Activated CD4-positive, alpha-beta T cell treated with anti-CD3 and anti-CD28 coated beads, Interleukin-2, amount 10 ng/mL, durations not matched to agents 24 days and 14 days (primary cell): ENCODE data around the gene R3HDM2. TPM values are rescaled to one million over a fixed set of nuclear protein-coding genes. Genes with fewer than 3 reads are reported as not detected.

Experiments used
- DNase-seq: peaks from one replicate; pipeline ENCODE4 v3.0.0; 2022
- H3K27ac Mint-ChIP-seq: one replicate; pipeline ENCODE4 v1.8.0; 2022; ENCODE audit warnings: mild to moderate bottlenecking, mixed read lengths
- H3K27me3 Mint-ChIP-seq: one replicate; pipeline ENCODE4 v1.8.0; 2022; ENCODE audit warnings: mixed read lengths
- H3K36me3 Mint-ChIP-seq: one replicate; pipeline ENCODE4 v1.8.0; 2022; ENCODE audit warnings: low read depth, mild to moderate bottlenecking, mixed read lengths
- H3K4me1 Mint-ChIP-seq: one replicate; pipeline ENCODE4 v1.8.0; 2021; ENCODE audit warnings: mixed read lengths
- H3K4me3 Mint-ChIP-seq: one replicate; pipeline ENCODE4 v1.8.0; 2022; ENCODE audit warnings: mild to moderate bottlenecking, moderate library complexity, mixed read lengths
- H3K9me3 Mint-ChIP-seq: one replicate; pipeline ENCODE4 v1.8.0; 2021; ENCODE audit warnings: mixed read lengths
- intact Hi-C: fragments of 100-400 bp; cut with micrococcal nuclease; formaldehyde crosslinking; loops from one replicate; pipeline ENCODE4 v1.15.1; 2023
- total RNA-seq: library from RNA; stranded (reverse); gene quantifications from 2 replicates; pipeline ENCODE4 v1.2.3, GENCODE V29; 2022

The R3HDM2 gene
- total RNA-seq, 1 donor from 2014 or later: 45.8 TPM

DNA sequence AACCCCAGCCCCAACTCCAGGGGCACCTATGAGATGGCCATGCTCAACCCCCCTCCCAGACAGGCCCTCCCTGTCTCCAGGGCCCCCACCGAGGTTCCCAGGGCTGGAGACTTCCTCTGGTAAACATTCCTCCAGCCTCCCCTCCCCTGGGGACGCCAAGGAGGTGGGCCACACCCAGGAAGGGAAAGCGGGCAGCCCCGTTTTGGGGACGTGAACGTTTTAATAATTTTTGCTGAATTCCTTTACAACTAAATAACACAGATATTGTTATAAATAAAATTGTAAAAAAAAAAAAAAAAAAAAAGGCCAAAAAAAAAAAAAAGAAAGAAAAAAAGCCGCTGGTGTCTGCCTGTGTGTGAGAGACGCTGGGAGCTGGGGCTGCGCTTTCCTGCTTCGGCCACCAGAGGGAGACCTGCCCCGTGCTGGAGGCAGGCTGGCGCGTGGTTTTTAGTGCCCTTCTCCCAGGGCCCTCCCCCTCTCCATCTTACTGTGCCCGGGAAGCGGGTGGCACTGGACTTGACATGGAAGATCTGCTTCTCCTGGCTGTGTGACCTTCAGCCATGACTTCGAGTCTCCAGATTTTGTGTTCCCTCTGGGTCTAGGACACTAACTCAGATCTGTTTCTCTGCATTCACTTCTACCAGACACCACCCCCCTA, 217.7 kb downstream of the R3HDM2 start:
- Mint-ChIP-seq H3K4me3 (peak overlapping the region; percentile 36), H3K27ac (no peak overlapping the region)
- intact Hi-C loops: loop anchor here (1.0 kb wide), 1 partner anchor 26 kb away; no protein-coding TSS in a partner anchor

DNA sequence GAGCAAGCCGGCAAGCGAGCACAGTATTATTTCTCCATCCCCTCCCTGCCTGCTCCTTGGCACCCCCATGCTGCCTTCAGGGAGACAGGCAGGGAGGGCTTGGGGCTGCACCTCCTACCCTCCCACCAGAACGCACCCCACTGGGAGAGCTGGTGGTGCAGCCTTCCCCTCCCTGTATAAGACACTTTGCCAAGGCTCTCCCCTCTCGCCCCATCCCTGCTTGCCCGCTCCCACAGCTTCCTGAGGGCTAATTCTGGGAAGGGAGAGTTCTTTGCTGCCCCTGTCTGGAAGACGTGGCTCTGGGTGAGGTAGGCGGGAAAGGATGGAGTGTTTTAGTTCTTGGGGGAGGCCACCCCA, 218.2 kb downstream of the R3HDM2 start:
- Mint-ChIP-seq H3K4me1 (peaks cover 22% of the 10 kb centered on the region), H3K36me3 (no peaks in the 10 kb centered on the region), H3K4me3 (no peak overlapping the region), H3K27me3 (peaks cover 32% of the 10 kb centered on the region), H3K9me3 (no peaks in the 10 kb centered on the region), H3K27ac (no peak overlapping the region)
- DNase-seq: no peak
- intact Hi-C loops: loop anchor here (1.0 kb wide), 1 partner anchor 27 kb away; no protein-coding TSS in a partner anchor

More for the DNA sequence above, 217.7 kb downstream of the R3HDM2 start:
- H3K9me3 Mint-ChIP-seq: no peaks in the 10 kb centered on the region
- H3K36me3 Mint-ChIP-seq: no peaks in the 10 kb centered on the region
- peaks cover 37% of the 10 kb centered on the region for H3K27me3 Mint-ChIP-seq
- peaks cover 22% of the 10 kb centered on the region for H3K4me1 Mint-ChIP-seq
- DNase-seq: peak; percentile 95

DNA sequence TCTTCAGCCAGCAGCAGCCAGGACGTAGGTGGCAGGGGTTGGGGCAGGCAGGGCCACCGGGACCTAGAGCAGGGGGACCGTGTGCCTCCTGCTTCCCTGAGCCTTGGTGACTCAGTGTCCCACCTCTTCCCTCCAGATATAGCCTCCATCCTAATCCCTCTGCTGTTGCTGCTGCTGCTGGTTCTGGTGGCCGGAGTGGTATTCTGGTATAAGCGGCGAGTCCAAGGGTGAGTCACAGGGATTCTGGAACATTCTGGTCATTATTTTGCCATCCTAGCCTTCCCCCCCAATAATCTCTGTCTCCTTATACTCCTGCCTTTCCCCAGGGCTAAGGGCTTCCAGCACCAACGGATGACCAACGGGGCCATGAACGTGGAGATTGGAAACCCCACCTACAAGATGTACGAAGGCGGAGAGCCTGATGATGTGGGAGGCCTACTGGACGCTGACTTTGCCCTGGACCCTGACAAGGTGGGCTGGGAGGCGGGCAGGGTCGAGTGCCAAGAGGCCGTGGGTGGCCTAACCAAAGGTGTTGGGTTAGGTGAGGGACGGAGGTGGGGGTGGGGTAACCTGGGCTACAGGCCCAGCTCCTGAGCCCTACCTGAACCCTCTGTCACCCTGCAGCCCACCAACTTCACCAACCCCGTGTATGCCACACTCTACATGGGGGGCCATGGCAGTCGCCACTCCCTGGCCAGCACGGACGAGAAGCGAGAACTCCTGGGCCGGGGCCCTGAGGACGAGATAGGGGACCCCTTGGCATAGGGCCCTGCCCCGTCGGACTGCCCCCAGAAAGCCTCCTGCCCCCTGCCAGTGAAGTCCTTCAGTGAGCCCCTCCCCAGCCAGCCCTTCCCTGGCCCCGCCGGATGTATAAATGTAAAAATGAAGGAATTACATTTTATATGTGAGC, 218.8 kb downstream of the R3HDM2 start:
- Mint-ChIP-seq H3K27ac (no peak overlapping the region), H3K4me1 (peaks cover 18% of the 10 kb centered on the region), H3K27me3 (peaks cover 27% of the 10 kb centered on the region), H3K36me3 (no peaks in the 10 kb centered on the region), H3K4me3 (no peak overlapping the region), H3K9me3 (no peaks in the 10 kb centered on the region)
- no peak for DNase-seq
- intact Hi-C loops: no loop called here

DNA sequence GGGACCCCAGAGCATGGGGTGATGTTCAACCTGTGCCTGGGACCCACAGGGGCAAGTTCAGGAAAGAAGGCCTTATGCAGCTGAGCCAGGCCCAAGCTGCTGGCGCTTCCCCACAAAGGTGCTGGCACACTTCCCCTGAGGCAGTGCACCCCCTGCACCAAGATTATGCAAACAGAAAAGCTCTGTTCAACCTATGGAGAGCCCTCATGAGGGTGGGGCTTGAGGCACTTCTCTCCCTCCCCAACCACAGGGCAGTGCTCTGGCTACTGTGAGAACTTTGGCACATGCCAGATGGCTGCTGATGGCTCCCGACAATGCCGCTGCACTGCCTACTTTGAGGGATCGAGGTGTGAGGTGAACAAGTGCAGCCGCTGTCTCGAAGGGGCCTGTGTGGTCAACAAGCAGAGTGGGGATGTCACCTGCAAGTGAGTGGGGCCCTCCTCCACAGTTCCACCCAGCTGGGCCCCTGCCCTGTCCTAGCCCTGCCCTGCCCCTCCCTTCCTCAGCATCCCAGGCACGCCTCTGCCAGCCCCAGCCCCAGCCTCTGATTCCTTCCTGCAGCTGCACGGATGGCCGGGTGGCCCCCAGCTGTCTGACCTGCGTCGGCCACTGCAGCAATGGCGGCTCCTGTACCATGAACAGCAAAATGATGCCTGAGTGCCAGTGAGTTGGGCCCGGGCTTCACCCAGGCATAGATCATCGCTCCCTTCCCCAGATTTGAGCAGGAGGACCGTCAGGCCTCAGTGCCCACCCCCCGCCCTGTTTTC, 219.7 kb downstream of the R3HDM2 start:
- intact Hi-C loops: no loop called here
- Mint-ChIP-seq H3K4me1 (peaks cover 18% of the 10 kb centered on the region), H3K4me3 (no peak overlapping the region), H3K27ac (no peak overlapping the region), H3K9me3 (no peaks in the 10 kb centered on the region), H3K36me3 (no peaks in the 10 kb centered on the region), H3K27me3 (peaks cover 27% of the 10 kb centered on the region)
- no peak for DNase-seq

DNA sequence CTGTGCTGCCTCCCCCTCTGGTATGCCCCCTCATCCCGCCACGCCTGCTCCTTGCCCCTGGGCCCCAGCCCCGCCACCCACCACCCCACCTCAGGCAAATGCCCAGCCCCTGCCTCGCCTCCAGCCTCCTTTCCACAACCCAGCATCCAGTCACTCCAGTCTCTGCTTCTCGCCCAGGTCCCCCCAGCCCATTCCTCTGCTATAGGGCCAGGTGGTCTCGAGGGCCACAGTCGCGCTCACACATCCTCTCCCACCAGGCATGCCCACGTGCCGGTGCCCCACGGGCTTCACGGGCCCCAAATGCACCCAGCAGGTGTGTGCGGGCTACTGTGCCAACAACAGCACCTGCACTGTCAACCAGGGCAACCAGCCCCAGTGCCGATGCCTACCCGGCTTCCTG, 220.4 kb downstream of the R3HDM2 start:
- peaks cover 21% of the 10 kb centered on the region for H3K27me3 Mint-ChIP-seq
- H3K27ac Mint-ChIP-seq: no peak overlapping the region
- H3K9me3 Mint-ChIP-seq: no peaks in the 10 kb centered on the region
- no peak overlapping the region for H3K4me3 Mint-ChIP-seq
- DNase-seq: no peak
- no peaks in the 10 kb centered on the region for H3K36me3 Mint-ChIP-seq
- intact Hi-C loops: no loop called here
- H3K4me1 Mint-ChIP-seq: peaks cover 14% of the 10 kb centered on the region

DNA sequence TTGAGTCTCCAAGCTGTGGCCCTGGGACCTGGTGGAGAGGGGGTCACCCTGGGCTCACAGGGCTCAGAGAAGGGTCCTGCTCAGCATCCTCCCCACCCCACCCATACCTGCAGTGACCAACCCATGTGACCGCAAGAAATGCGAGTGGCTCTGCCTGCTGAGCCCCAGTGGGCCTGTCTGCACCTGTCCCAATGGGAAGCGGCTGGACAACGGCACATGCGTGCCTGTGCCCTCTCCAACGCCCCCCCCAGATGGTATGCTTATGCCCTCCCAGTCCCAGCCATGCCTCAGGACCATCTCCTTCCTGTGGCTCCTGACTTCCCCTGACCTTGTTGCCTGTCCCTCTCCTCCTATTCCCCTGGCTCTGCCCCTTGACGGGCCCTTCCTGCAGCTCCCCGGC, 220.9 kb downstream of the R3HDM2 start:
- Mint-ChIP-seq H3K27me3 (peaks cover 17% of the 10 kb centered on the region), H3K27ac (no peak overlapping the region), H3K4me1 (peaks cover 10% of the 10 kb centered on the region), H3K36me3 (no peaks in the 10 kb centered on the region), H3K9me3 (no peaks in the 10 kb centered on the region), H3K4me3 (no peak overlapping the region)
- intact Hi-C loops: no loop called here
- no peak for DNase-seq

DNA sequence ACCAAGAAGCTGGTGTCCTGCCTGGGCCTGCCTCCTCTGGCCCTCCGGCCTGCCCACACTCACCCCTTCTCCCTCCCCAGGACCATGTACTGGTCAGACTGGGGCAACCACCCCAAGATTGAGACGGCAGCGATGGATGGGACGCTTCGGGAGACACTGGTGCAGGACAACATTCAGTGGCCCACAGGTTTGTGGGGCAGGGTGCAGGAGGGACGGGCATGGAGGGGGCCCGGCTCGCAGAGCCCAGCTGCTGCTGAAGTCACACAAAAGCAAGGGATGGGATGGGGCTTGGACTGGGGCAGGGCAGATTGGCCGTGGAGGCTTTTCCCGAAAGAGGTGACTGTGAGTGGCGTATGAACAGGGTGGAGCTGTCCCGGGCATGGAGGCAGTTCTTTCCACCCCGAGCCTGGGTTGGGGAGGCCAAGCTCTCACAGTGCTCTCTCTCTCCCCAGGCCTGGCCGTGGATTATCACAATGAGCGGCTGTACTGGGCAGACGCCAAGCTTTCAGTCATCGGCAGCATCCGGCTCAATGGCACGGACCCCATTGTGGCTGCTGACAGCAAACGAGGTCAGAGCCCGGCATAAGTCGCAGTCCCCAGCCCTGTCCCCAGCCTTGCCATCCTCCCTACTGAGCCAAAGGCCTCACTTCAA, 222.1 kb downstream of the R3HDM2 start:
- Mint-ChIP-seq H3K9me3 (no peaks in the 10 kb centered on the region), H3K27ac (no peak overlapping the region), H3K27me3 (peaks cover 6% of the 10 kb centered on the region), H3K4me1 (peaks cover 6% of the 10 kb centered on the region), H3K36me3 (no peaks in the 10 kb centered on the region), H3K4me3 (no peak overlapping the region)
- DNase-seq: no peak
- intact Hi-C loops: no loop called here

DNA sequence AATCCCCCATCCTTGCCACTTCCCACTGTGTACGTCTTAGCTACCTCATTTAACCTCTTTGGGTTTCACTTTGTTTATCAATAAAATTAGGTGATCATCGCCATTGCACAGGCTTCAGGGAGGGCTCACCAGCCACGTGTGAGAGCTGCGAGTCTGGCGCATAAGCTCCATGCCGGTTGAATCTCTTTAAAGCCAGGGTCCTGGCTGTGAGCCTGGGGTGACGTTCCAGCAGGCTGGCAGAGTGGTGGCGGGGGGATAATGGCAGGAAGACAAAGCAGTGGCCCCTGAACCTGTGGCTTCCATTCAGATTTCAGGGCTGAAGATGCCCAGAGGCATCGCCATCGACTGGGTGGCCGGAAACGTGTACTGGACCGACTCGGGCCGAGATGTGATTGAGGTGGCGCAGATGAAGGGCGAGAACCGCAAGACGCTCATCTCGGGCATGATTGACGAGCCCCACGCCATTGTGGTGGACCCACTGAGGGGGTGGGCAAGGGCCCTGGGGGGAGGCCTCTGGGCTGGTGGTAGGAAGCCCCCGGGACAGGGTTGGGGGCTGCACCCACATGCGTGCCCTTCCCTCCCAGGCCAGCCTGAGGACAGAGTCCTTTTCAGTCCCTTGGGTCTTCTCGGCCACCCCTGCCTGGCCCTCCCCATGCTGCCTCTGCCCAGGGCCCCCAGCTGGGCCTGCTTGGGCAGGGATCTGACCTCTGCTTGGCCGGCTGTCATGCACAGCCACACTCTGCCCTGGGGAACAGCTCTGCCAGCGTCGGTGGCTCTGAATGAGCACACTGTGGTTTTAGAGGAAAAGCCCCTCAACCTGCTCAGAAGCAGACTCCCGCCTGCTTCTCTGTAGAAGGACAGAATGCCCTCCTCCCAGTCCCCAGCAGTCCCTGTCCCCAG, 222.9 kb downstream of the R3HDM2 start:
- no peaks in the 10 kb centered on the region for H3K9me3 Mint-ChIP-seq
- no peak overlapping the region for H3K27ac Mint-ChIP-seq
- H3K4me3 Mint-ChIP-seq: no peak overlapping the region
- intact Hi-C loops: no loop called here
- DNase-seq: no peak
- H3K4me1 Mint-ChIP-seq: no peaks in the 10 kb centered on the region
- H3K27me3 Mint-ChIP-seq: no peaks in the 10 kb centered on the region
- no peaks in the 10 kb centered on the region for H3K36me3 Mint-ChIP-seq

DNA sequence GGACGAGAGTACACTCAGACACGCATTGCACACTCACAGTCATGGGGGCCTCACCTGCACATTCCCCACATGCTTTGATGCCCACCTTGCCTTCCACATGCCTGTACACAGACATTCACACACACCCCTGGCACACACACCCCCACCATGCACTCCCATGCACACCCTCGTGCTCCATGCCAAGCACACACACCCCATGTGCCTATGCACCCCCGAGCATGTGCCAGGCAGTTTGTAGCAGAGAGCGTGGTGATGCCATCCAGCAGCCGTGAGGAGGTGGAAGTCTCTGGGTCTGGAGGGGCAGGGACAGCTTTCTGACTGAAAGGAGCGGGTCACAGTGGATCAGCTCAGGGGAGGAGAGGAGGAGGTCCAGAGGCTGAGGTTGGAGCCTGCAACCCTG, 224.9 kb downstream of the R3HDM2 start:
- Mint-ChIP-seq H3K36me3 (no peaks in the 10 kb centered on the region), H3K9me3 (no peaks in the 10 kb centered on the region), H3K4me1 (no peaks in the 10 kb centered on the region), H3K27ac (no peak overlapping the region), H3K27me3 (no peaks in the 10 kb centered on the region), H3K4me3 (no peak overlapping the region)
- intact Hi-C loops: no loop called here
- no peak for DNase-seq

DNA sequence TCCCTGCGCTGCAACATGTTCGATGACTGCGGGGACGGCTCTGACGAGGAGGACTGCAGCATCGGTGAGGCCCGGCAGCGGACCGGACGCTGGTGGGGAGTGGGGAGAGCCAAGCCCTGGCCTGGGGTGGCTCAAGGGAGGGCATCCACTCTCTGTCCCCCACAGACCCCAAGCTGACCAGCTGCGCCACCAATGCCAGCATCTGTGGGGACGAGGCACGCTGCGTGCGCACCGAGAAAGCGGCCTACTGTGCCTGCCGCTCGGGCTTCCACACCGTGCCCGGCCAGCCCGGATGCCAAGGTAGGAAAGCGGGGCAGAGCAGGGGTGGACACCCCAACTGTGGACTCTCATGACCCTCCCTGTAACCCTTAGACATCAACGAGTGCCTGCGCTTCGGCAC, 225.7 kb downstream of the R3HDM2 start:
- Mint-ChIP-seq H3K4me1 (no peaks in the 10 kb centered on the region), H3K9me3 (no peaks in the 10 kb centered on the region), H3K4me3 (no peak overlapping the region), H3K36me3 (no peaks in the 10 kb centered on the region), H3K27ac (no peak overlapping the region), H3K27me3 (no peaks in the 10 kb centered on the region)
- intact Hi-C loops: no loop called here
- no peak for DNase-seq

DNA sequence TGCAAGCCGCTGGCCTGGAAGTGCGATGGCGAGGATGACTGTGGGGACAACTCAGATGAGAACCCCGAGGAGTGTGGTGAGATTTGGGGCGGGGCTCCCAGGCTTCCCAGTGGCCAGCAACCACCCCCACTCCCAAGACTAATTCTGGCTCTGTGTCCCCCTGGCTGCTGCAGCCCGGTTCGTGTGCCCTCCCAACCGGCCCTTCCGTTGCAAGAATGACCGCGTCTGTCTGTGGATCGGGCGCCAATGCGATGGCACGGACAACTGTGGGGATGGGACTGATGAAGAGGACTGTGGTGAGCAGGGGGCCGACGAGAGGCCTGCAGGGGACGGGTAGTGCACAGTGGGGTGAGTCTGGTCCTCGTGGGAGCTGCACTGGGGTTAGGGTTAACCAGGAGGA, 226.4 kb downstream of the R3HDM2 start:
- no peaks in the 10 kb centered on the region for H3K36me3 Mint-ChIP-seq
- DNase-seq: no peak
- intact Hi-C loops: no loop called here
- no peaks in the 10 kb centered on the region for H3K4me1 Mint-ChIP-seq
- H3K4me3 Mint-ChIP-seq: no peak overlapping the region
- no peak overlapping the region for H3K27ac Mint-ChIP-seq
- H3K27me3 Mint-ChIP-seq: no peaks in the 10 kb centered on the region
- H3K9me3 Mint-ChIP-seq: no peaks in the 10 kb centered on the region

DNA sequence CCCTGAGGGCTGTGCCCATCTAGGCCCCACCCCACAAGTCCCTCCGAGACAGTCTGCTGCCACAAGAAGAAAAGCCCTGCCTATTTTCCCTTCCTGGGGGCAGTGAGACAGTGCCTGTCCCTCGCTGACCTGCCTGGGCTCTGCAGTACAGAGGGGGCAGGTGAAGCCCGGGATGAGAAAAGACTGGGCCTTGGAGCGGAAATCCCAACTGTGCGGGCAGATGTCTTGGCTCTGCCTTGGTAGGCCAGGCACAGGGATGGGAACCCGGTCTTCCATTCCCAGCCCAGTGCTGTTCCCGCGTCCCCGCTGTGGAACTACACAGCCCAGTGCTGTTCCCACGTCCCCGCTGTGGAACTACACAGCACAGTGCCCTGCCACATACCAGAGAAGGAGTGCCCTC, 227.1 kb downstream of the R3HDM2 start:
- Mint-ChIP-seq H3K4me1 (no peaks in the 10 kb centered on the region), H3K27ac (no peak overlapping the region), H3K4me3 (no peak overlapping the region), H3K36me3 (no peaks in the 10 kb centered on the region), H3K27me3 (no peaks in the 10 kb centered on the region), H3K9me3 (no peaks in the 10 kb centered on the region)
- no peak for DNase-seq
- intact Hi-C loops: no loop called here
